ENCODE results near the gene RLN3.

RLN3 gene

DNA sequence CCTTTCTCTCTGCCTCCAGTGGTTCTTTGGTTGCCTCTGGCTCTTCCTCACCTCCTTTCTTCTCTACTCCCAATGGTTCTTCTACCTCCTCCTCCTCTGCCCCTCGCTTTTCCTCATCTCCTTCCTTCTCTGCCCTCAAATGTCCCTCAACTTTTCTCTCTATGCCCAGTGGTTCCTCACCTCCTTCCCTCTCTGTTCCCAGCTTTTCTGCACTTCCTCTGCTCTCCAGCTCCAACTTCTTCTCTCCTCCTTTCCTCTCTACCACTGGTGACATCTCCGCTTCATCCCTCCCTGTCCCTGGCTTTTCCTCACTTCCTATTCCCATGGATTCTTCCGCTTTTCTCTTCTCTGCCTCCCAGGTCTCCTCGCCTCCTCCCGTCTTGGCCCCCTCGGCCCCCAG lies 26.2 kb downstream of the RLN3 start:
- no peak for DNase-seq (ENCODE audit: low read depth, low spot score)

DNA sequence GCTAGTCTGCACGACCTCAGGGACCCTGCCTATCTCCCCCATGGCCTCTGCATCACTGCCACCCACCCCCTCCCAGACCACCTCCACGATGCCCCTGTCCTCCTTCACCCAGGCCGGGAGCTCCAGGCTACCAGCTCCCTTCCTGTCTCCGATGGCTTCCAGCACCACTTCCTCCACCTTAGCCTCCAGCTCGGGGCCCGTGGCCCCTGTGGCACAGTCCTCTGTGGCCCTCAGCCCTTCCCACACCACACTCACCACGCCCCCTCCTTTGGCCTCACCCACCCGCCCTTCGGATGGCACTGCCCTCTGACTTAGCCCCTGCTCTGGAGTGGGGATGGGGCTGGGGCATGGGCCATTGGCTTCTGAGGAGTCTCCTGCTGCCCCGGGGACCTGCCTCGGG lies 26.8 kb downstream of the RLN3 start:
- DNase-seq (ENCODE audit: low read depth, low spot score) = no peak

- DNase-seq (ENCODE audit: low read depth, low spot score) = no peak
These were observed 27.4 kb downstream of the RLN3 start for GRCh38 chr19:14055396-14055795.

- no peak for DNase-seq (ENCODE audit: low read depth, low spot score)
These were observed 28.2 kb downstream of the RLN3 start for GRCh38 chr19:14056069-14056666.

GRCh38 chr19:14056741-14057356 lies 28.9 kb downstream of the RLN3 start:
- DNase-seq (ENCODE audit: low read depth, low spot score) = no peak

DNA sequence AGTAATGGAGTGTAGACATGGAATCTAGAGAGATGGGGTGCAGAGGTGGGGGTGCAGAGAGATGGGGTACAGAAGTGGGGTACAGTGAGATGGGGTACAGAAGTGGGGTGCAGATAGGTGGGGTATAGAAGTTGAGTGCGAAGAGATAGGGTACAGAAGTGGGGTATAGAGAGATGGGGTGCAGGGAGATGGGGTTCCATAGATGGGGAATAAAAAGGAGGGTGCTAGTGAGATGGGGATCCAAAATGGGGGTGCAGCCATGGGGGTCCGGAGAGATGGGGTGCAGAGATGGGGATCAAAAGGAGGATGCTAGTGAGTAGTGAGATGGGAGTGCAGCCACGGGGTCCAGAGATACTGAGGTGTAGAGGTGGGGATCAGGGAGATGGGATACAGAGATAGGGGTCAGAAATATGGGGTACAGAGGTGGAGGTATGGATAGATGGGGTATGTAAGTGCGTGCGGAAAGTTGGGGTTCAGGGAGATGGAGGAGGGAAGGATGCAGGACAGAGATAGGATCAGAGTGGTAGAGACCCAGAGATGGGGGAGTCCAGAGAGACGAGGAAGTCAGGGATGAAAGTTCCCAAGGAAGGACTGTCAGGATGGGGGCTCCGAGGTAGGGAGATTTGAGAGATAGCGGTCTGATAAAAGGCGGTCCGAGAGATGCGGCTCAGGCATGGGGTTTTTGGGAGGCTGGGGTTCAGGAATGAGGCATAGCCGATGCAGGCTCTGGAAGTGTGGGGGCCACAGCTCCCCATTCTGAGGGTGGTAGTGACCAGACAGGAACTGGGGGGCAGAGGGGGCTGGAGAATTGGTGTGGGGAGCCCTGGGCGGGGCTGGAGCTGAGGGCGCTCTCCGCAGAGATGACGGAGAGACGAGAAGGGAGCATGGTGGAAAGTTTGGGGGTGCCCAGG lies 30.5 kb downstream of the RLN3 start:
- DNase-seq (ENCODE audit: low read depth, low spot score) = no peak

DNA sequence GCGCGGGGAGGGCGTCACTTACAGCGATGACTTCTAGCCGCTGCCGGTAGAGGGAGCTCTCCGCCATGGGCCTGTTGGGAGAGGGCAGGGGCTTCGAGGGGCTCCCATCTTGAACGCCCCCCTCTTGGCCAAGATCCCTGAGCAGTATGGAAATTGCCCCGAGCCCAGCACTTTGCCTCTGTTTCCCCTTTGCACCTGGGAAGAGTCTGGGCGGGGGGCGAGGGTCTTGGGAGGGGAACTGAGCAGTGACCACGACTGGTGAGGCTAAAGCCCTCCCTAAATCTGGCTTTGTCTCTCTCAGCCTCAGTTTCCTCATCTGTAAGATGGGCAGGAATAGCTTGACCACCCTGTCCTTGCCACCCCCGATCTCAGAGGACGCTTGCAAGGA lies 31.1 kb downstream of the RLN3 start:
- no peak for DNase-seq (ENCODE audit: low read depth, low spot score)

- no peak for DNase-seq (ENCODE audit: low read depth, low spot score)
These were observed 31.8 kb downstream of the RLN3 start for GRCh38 chr19:14059652-14060155.

GRCh38 chr19:14061081-14061749 lies 33.3 kb downstream of the RLN3 start:
- DNase-seq (ENCODE audit: low read depth, low spot score) = no peak

DNA sequence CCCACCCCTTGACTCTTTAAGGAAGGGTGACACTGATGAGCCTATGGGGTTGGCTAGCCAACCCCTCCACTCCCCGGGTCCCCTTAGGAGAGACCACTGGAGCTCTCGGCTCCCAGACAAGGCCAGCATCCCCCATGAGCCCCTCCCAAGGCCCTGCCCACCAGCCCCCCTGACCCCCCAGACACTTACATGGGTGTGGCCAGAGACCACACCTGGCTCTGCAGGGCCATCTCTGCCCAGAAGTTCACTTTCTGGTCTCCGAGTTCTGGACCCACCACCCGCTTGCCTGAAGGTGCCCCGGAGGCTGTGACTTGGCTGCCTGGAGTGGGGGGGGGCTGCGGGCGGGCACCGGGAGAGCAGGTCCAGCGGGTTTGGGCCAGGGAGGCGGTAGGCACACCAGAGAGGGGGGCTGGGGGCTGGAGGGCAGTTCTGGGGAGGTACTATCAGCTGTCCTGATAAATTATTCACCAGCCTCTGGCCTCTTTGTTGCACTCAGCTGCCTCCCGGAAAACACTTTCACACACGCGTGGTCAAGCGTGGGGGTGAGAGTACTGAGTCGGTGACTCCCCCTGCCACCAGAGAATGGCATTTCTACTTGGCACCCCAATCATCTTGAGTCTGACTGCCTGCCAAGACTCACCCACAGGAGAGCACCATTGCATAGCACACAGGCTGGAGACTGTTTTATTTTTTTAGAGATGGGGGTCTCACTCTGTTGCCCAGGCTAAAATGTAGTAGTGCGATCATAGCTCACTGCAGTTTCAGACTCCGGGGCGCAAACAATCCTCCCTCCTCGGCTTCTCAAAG lies 34.0 kb downstream of the RLN3 start, which contains the start of gene PALM3:
TSS of gene PALM3 (minus strand) at position 326 of the 807 bp plus-strand sequence. CDS start at position 230, 96 bp downstream.
- no peak for DNase-seq (ENCODE audit: low read depth, low spot score)

DNA sequence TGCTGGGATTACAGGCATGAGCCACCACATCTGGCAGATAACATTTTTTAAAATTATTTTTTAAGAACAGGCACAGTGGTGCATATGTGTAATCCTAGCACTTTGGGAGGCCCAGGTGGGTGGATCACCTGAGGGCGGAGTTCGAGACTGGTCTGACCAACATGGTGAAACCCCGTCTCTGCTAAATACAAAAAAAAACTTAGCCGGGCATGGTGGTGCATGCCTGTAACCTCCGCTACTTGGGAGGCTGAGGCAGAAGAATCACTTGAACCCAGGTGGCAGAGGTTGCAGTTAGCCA lies 34.6 kb downstream of the RLN3 start:
- DNase-seq (ENCODE audit: low read depth, low spot score) = no peak

GRCh38 chr19:14063105-14063504 lies 35.2 kb downstream of the RLN3 start:
- DNase-seq (ENCODE audit: low read depth, low spot score) = no peak

- no peak for DNase-seq (ENCODE audit: low read depth, low spot score)
These were observed 38.2 kb downstream of the RLN3 start for GRCh38 chr19:14066134-14066533.

DNA sequence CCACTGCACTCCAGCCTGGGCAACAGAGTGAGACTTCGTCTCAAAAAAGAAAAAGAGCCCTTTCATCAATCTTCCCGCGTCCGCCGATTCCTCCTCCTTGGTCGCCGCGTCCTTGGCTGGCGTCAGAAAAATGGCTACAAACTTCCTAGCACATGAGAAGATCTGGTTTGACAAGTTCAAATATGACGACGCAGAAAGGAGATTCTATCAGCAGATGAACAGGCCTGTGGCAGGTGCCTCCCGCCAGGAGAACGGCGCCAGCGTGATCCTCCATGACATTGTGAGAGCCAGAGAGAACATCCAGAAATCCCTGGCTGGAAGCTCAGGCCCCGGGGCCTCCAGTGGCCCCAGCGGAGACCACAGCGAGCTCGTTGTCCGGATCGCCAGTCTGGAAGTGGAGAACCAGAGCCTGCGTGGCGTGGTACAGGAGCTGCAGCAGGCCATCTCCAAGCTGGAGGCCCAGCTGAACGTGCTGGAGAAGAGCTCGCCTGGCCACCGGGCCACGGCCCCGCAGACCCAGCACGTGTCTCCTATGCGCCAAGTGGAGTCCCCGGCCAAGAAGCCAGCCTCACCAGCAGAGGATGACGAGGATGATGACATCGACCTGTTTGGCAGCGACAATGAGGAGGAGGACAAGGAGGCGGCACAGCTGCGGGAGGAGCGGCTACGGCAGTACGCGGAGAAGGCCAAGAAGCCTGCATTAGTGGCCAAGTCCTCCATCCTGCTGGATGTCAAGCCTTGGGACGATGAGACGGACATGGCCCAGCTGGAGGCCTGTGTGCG lies 42.5 kb downstream of the RLN3 start:
- DNase-seq (ENCODE audit: low read depth, low spot score) = no peak

DNA sequence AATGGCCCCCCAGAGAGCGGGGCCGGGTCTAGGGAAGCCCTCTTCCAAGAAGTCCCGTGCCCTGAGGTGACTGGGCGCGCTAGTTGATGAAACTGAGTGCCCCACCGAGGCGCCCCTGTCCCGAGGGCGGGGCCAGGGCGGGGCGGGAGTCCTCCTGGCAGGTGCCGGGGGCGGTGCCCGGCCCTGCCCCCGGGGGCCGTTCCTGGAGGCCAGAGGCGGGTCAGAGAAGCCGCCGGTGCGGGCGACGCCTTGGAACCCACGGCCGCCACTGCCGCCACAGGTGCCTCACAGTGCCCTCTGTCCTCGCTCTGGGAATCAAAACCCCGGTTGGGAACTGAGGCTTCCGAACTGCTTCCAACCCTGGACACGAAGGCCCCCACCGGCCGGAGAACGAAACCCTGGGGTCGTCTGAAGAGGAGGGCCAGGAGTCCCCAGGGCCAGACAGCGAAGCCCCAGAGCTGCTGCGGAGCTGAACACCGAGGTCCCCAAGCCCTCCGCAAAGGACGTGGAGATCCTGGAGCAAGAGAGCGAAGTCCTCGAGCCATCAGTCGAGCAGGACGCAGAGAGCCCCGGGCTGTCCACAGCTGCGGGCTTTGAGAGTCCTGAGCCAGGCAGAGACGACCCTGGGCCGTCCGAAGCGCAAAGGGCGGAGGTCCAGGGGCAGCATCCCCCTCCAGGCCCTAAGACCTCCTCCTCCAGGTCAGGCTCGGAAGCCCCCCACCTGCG lies 44.8 kb downstream of the RLN3 start, which contains the start of gene MISP3:
TSS of gene MISP3 (plus strand) at position 252 of the 726 bp plus-strand sequence. CDS start 524 bp downstream, outside the sequence.
- DNase-seq (ENCODE audit: low read depth, low spot score) = no peak

- DNase-seq (ENCODE audit: low read depth, low spot score) = peak; percentile 90
These were observed 45.4 kb downstream of the RLN3 start for GRCh38 chr19:14073261-14073924.

DNA sequence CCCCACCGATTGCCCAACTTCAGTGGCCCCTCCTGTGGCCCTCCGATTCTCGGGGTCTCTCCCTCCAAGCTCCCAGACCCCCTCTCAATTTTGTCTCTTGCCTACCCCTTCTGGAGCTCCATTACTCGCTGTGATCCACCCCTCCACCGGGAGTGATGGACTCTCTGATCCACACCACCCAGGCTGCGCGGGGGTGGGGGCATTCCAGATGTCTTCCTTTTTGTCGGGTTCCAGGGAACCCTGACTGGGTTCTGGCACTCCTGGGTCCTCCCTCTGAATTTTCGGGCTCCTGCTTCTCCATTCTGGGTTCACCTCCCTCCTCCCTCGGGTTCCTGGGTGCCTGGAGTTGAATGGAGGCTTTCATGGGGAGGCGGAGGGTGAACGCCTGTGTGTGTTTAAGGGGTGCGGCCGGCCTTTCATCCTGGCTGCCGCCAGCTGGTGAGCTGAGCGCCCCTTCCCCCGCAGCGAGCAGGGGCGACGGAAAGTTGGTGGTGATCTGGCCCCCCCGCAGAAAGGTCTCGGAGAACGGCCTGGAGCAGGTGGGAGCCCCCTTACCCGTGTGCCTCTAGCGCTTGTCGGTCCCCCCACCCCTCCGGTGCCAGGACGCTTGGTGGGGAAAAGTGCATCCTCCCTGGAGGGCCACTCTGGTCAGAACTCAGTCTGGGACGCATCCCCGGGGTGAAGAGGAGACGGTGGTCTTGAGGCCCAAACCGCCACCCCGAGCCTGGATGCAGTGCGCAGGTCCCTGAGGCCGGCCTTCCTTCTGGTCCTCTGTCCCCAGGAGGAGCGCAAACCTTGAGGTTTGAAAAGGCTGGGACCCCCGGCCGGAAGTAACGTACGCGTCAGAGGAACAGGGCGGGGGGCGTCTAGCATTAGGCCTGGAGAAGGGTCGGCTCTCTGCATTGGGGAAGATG lies 46.2 kb downstream of the RLN3 start:
- no peak for DNase-seq (ENCODE audit: low read depth, low spot score)

GRCh38 chr19:14078411-14078810 lies 50.5 kb downstream of the RLN3 start:
- DNase-seq (ENCODE audit: low read depth, low spot score) = no peak
